OCI-LY3 (cell line): ENCODE results near the gene OR2T8.

Experiments used
- H2AFZ ChIP-seq: fragments of 200-600, 300-600 bp; shearing (Covaris generic); 2 replicates; pipeline ENCODE4 v1.6.0; 2014; ENCODE audit warnings: antibody characterized with exemption, low read depth, low read length
- H3K27ac ChIP-seq: fragments of 200-600, 300-600 bp; sonication (generic); 2 replicates; pipeline ENCODE4 v1.5.1; 2014; ENCODE audit warnings: mild to moderate bottlenecking, low read length, moderate library complexity, mixed read lengths
- H3K27me3 ChIP-seq: fragments of 200-600, 300-600 bp; sonication (generic); 2 replicates; pipeline ENCODE4 v1.6.1; 2014; ENCODE audit warnings: low read depth, low read length, mixed read lengths
- H3K36me3 ChIP-seq: fragments of 200-600, 300-600 bp; sonication (generic); replicated peaks from 2 replicates; pipeline ENCODE3; 2014; ENCODE audit warnings: low read depth, low read length, mixed read lengths
- H3K4me1 ChIP-seq: fragments of 300-600, 200-600 bp; sonication (generic); 2 replicates; pipeline ENCODE4 v1.6.1; 2014; ENCODE audit warnings: low read length, mixed read lengths
- H3K4me2 ChIP-seq: fragments of 200-600, 300-600 bp; sonication (generic); 2 replicates; pipeline ENCODE4 v1.6.1; 2014; ENCODE audit warnings: low read length, mixed read lengths
- H3K4me3 ChIP-seq: fragments of 300-600, 200-600 bp; sonication (generic); 2 replicates; pipeline ENCODE4 v1.5.1; 2014; ENCODE audit warnings: antibody characterized with exemption, mild to moderate bottlenecking, low read length, moderate library complexity
- H3K79me2 ChIP-seq: fragments of 300-600, 200-600 bp; shearing (Covaris generic); 2 replicates; pipeline ENCODE4 v1.6.1; 2014; ENCODE audit warnings: mild to moderate bottlenecking, low read length, mixed read lengths
- H3K9ac ChIP-seq: fragments of 300-600, 200-600 bp; shearing (Covaris generic); 2 replicates; pipeline ENCODE4 v1.6.0; 2014; ENCODE audit warnings: mild to moderate bottlenecking, low read length, moderate library complexity
- H3K9me3 ChIP-seq: fragments of 200-600, 300-600 bp; shearing (Covaris generic); 2 replicates; pipeline ENCODE4 v1.6.1; 2014; ENCODE audit warnings: low read length, mixed read lengths; ENCODE audit not compliant: insufficient read depth
- H4K20me1 ChIP-seq: fragments of 200-600, 300-600 bp; sonication (generic); 2 replicates; pipeline ENCODE4 v1.6.1; 2016; ENCODE audit warnings: low read length, mixed read lengths; ENCODE audit not compliant: insufficient read depth
- CTCF ChIP-seq: fragments of 200-600, 300-600 bp; sonication (generic); IDR thresholded peaks from 2 replicates; pipeline ENCODE4 v1.5.1; 2014; ENCODE audit warnings: antibody characterized with exemption, low read length, low read depth
- EZH2phosphoT487 ChIP-seq: fragments of 200-600 bp; shearing (Covaris generic); IDR thresholded peaks from 2 replicates; pipeline ENCODE4 v1.6.1; 2018; ENCODE audit warnings: antibody characterized with exemption, mixed run types, low read depth

The OR2T8 gene

GRCh38 chr1:247923941-247924340 lies 3.9 kb downstream of the OR2T8 start:
- Histone ChIP-seq H3K9ac (no peak overlapping the region), H3K27ac (no peak overlapping the region), H3K4me3 (no peak overlapping the region), H3K9me3 (no peaks in the 10 kb centered on the region), H4K20me1 (no peaks in the 10 kb centered on the region), H3K4me2 (no peak overlapping the region), H3K27me3 (no peaks in the 10 kb centered on the region), H3K79me2 (no peaks in the 10 kb centered on the region), H2AFZ (no peak overlapping the region), H3K4me1 (no peaks in the 10 kb centered on the region), H3K36me3 (no peaks in the 10 kb centered on the region)
- TF ChIP-seq CTCF (no peak), EZH2phosphoT487 (no peak)

- H3K9me3 ChIP-seq, result no peaks in the 10 kb centered on the region
- no peak within 1 kb of the TSS for H3K4me2 ChIP-seq
- no peak within 1 kb of the TSS for H2AFZ ChIP-seq
- H3K4me1 ChIP-seq, result no peaks in the 10 kb centered on the region
- H4K20me1 ChIP-seq, result no peaks in the 10 kb centered on the region
- H3K27ac ChIP-seq, result no peak within 1 kb of the TSS
- H3K9ac ChIP-seq, result no peak within 1 kb of the TSS
- H3K36me3 ChIP-seq, result no peaks in the 10 kb centered on the region
- H3K79me2 ChIP-seq, result no peaks in the 10 kb centered on the region
- no peaks in the 10 kb centered on the region for H3K27me3 ChIP-seq
- TF ChIP-seq CTCF (no peak), EZH2phosphoT487 (no peak)
- no peak within 1 kb of the TSS for H3K4me3 ChIP-seq
These were observed 4.8 kb downstream of the OR2T8 start, which contains the start of gene OR2AJ1 for GRCh38 chr1:247924868-247925267. TSS of gene OR2AJ1 (plus strand) at chr1:247924889. CDS start at chr1:247933769, 8,880 bp downstream.

- Histone ChIP-seq H3K4me2 (no peak overlapping the region), H3K4me1 (no peaks in the 10 kb centered on the region), H3K9ac (no peak overlapping the region), H2AFZ (no peak overlapping the region), H3K36me3 (no peaks in the 10 kb centered on the region), H4K20me1 (no peaks in the 10 kb centered on the region), H3K4me3 (no peak overlapping the region), H3K9me3 (no peaks in the 10 kb centered on the region), H3K79me2 (no peaks in the 10 kb centered on the region), H3K27me3 (no peaks in the 10 kb centered on the region), H3K27ac (no peak overlapping the region)
- TF ChIP-seq CTCF, result no peak
- TF ChIP-seq EZH2phosphoT487, result no peak
These were observed 13.9 kb downstream of the OR2T8 start for GRCh38 chr1:247933989-247934388.

GRCh38 chr1:247935781-247936180 lies 15.7 kb downstream of the OR2T8 start:
- TF ChIP-seq CTCF (no peak), EZH2phosphoT487 (no peak)
- Histone ChIP-seq H3K27ac (no peak overlapping the region), H2AFZ (no peak overlapping the region), H3K79me2 (no peaks in the 10 kb centered on the region), H3K4me1 (no peaks in the 10 kb centered on the region), H4K20me1 (no peaks in the 10 kb centered on the region), H3K9ac (no peak overlapping the region), H3K4me2 (no peak overlapping the region), H3K36me3 (no peaks in the 10 kb centered on the region), H3K4me3 (no peak overlapping the region), H3K9me3 (no peaks in the 10 kb centered on the region), H3K27me3 (no peaks in the 10 kb centered on the region)
